IgD-negative memory B cell (primary cell): Measurements from ENCODE around the gene STAMBPL1. TPM values are rescaled to one million over a fixed set of nuclear protein-coding genes. Genes with fewer than 3 reads are reported as not detected.
A peak's percentile ranks its signal among the peaks of the same experiment; 100 is the strongest.

Source experiments
- H3K27ac Mint-ChIP-seq, 3 donors: one replicate each; pipeline ENCODE4 v1.8.0; 2020 to 2022; ENCODE audit warnings: mild to moderate bottlenecking in 3 of 3, mixed read lengths in 3 of 3, moderate library complexity in 1 of 3
- H3K27me3 Mint-ChIP-seq: one replicate; pipeline ENCODE4 v1.8.0; 2021; ENCODE audit warnings: mixed read lengths
- H3K36me3 Mint-ChIP-seq: one replicate; pipeline ENCODE4 v1.8.0; 2020; ENCODE audit warnings: mild to moderate bottlenecking, mixed read lengths
- H3K4me1 Mint-ChIP-seq, 3 donors: one replicate each; pipeline ENCODE4 v1.8.0; 2020 to 2022; ENCODE audit warnings: mixed read lengths in 3 of 3, mild to moderate bottlenecking in 1 of 3
- H3K4me3 Mint-ChIP-seq, 4 donors: one replicate each; pipeline ENCODE4 v1.8.0; 2020 to 2022; ENCODE audit warnings: mild to moderate bottlenecking in 4 of 4, mixed read lengths in 4 of 4, moderate library complexity in 3 of 4
- H3K9me3 Mint-ChIP-seq, 3 donors: one replicate each; pipeline ENCODE4 v1.8.0; 2020 to 2021; ENCODE audit warnings: mixed read lengths in 3 of 3, mild to moderate bottlenecking in 1 of 3
- polyA plus RNA-seq: library from polyadenylated mRNA; unstranded; fragments of 300-500 nt; fragmentation: Illumina TruSeq; gene quantifications from one replicate; pipeline ENCODE4 v1.2.3, GENCODE V29; 2021

The STAMBPL1 gene
- polyA plus RNA-seq, 1 donor from 2014 or later: 19.0 TPM

DNA sequence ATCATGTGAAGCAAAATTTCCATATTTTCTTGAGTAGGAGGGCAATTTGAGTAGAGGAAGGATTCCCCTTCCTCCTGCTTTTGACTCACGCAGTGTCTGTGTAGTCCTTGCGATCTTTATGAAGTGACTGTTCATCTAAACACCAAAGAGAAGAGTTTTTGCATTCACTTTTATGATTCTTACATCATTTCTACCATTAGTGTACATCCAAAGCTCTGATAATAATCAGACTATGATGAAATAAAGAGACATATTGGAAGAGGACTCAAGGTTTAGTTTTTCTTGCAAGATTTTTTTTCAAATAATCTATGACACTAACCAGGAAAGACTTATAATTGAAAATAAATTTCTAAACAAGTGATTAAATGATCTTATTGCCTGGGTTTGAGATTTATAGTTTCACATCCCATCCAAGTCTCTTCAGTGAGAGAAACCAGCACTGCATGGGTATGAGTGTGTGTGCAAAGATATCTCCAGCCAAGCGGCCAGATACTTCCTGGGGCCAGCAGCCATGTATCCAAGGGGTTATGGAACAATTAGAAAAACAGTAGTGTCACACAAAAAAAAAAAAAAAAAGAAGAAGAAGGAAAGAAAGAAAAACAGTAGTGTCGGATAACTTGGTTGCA lies 74.5 kb downstream of the STAMBPL1 start:
- Mint-ChIP-seq H3K27me3 (no peaks in the 10 kb centered on the region), H3K9me3 (peaks cover 0 to 2% (median 0%) of the 10 kb centered on the region in 3 donors), H3K36me3 (peaks cover 8% of the 10 kb centered on the region), H3K27ac (no peak overlapping the region), H3K4me3 (no peak overlapping the region), H3K4me1 (peaks cover 0 to 2% (median 0%) of the 10 kb centered on the region in 3 donors)

DNA sequence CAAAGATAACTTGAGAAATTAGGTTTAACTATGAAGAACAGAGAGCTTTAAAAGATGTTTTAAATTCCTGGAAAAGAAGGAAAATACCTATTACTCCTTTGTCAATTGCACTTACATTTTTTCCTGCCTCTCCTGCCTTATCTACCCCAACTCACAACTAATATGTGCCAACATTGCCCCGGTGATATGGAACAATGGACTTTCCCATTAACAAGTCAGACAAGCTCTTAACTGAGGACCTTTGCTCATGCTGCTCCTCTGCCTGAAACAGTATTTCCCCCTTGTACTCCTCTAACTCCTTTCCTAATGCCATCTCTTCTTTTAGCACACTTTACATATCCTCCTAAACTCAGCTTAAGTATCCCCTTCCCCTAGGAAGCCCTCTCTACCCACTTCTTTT lies 77.3 kb downstream of the STAMBPL1 start:
- peaks cover 8% of the 10 kb centered on the region for H3K36me3 Mint-ChIP-seq
- peak overlapping the region in 1 of 3 donors; percentile 25 for H3K27ac Mint-ChIP-seq
- peaks cover 0 to 2% (median 0%) of the 10 kb centered on the region in 3 donors for H3K4me1 Mint-ChIP-seq

DNA sequence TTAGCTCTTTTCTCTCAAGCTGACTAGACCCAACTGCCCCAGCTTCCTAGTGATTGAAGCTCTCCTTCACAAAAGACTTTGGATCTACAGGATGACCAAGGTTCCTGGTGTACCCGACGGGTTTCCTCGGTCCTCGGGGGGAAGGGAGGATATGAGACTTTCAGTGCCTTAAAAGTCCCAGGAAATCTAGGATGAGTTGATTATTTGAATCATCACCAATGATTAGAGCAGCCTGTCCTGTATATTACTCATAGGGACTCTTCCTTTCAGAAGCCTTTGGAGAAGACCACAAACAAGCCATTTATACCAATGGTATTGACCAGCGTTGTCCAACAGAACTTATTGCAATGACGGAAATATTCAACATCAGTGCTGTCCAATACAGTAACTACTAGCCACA lies 78.7 kb downstream of the STAMBPL1 start:
- Mint-ChIP-seq H3K27me3 (no peaks in the 10 kb centered on the region), H3K36me3 (peaks cover 6% of the 10 kb centered on the region), H3K4me1 (no peaks in the 10 kb centered on the region), H3K27ac (no peak overlapping the region), H3K9me3 (peaks cover 0 to 2% (median 0%) of the 10 kb centered on the region in 3 donors), H3K4me3 (no peak overlapping the region)

More for the DNA sequence above, 77.3 kb downstream of the STAMBPL1 start:
- Mint-ChIP-seq H3K4me3 (no peak overlapping the region), H3K27me3 (no peaks in the 10 kb centered on the region), H3K9me3 (peaks cover 0 to 2% (median 0%) of the 10 kb centered on the region in 3 donors)

GRCh38 chr10:88960802-88961201 lies 80.8 kb downstream of the STAMBPL1 start:
- no peaks in the 10 kb centered on the region for H3K4me1 Mint-ChIP-seq
- peak overlapping the region in 1 of 3 donors; percentile 73 for H3K27ac Mint-ChIP-seq
- H3K27me3 Mint-ChIP-seq: no peaks in the 10 kb centered on the region
- H3K9me3 Mint-ChIP-seq: no peaks in the 10 kb centered on the region
- no peak overlapping the region for H3K4me3 Mint-ChIP-seq
- H3K36me3 Mint-ChIP-seq: no peaks in the 10 kb centered on the region

DNA sequence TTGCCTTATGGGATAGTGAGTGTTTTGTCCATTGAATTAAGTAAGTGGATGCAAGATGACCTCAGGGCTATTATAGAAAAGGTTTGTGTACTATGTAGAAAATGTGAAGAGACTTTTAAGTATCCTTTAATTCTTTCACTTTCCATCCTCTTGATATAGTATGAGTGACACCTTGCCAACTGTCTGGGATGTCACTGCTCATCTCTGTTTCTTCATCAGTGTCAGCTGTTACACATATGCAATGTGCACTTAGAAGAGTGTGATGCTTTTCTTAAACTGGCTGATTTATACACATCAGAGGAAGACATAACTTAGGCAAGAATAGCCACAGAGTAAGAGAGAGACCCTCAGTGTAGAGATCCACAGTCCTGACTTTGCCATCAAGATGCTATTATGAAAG lies 81.2 kb downstream of the STAMBPL1 start:
- Mint-ChIP-seq H3K4me3 (no peak overlapping the region), H3K36me3 (no peaks in the 10 kb centered on the region), H3K4me1 (no peaks in the 10 kb centered on the region), H3K27ac (no peak overlapping the region), H3K27me3 (no peaks in the 10 kb centered on the region), H3K9me3 (no peaks in the 10 kb centered on the region)

- no peak overlapping the region for H3K27ac Mint-ChIP-seq
- no peak overlapping the region for H3K4me3 Mint-ChIP-seq
- no peaks in the 10 kb centered on the region for H3K27me3 Mint-ChIP-seq
- H3K9me3 Mint-ChIP-seq: no peaks in the 10 kb centered on the region
- no peaks in the 10 kb centered on the region for H3K4me1 Mint-ChIP-seq
- no peaks in the 10 kb centered on the region for H3K36me3 Mint-ChIP-seq
Observed at GRCh38 chr10:88962336-88962735, 82.3 kb downstream of the STAMBPL1 start.

- Mint-ChIP-seq H3K27ac (no peak overlapping the region), H3K4me1 (no peaks in the 10 kb centered on the region), H3K36me3 (no peaks in the 10 kb centered on the region), H3K4me3 (no peak overlapping the region), H3K9me3 (no peaks in the 10 kb centered on the region), H3K27me3 (no peaks in the 10 kb centered on the region)
Observed at GRCh38 chr10:88963318-88963717, 83.3 kb downstream of the STAMBPL1 start.

GRCh38 chr10:88964360-88964759 lies 84.3 kb downstream of the STAMBPL1 start:
- Mint-ChIP-seq H3K4me3 (no peak overlapping the region), H3K4me1 (no peaks in the 10 kb centered on the region), H3K27ac (no peak overlapping the region), H3K9me3 (no peaks in the 10 kb centered on the region), H3K36me3 (no peaks in the 10 kb centered on the region), H3K27me3 (no peaks in the 10 kb centered on the region)

DNA sequence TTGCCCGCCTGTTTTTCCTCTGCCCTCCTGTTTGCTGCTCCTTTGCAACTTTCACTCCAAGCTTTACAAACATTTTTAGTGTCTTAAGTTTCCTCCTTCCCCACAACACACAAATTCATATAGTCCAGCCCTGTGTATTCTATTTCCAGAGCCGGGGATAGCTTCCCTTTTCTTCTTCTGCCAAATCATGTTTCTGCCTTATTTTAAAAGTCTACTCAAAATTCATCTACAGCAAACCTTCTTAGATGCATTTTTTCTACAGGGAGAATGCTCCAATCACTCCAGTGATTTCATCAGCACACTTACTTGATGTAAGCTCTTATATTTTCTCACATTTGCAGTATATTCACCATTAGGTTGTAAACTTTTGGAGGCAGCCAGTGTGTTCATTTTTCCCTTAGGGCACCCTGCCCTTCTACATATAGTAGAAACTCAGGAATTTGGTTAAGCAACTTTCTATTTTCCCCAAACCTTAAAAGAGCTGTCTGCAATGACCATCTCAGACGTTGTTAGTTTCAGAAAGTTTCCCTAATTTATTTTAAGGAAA lies 84.9 kb downstream of the STAMBPL1 start:
- H3K4me3 Mint-ChIP-seq: no peak overlapping the region
- H3K27ac Mint-ChIP-seq: no peak overlapping the region
- H3K9me3 Mint-ChIP-seq: no peaks in the 10 kb centered on the region
- H3K4me1 Mint-ChIP-seq: no peaks in the 10 kb centered on the region
- no peaks in the 10 kb centered on the region for H3K27me3 Mint-ChIP-seq
- H3K36me3 Mint-ChIP-seq: no peaks in the 10 kb centered on the region

DNA sequence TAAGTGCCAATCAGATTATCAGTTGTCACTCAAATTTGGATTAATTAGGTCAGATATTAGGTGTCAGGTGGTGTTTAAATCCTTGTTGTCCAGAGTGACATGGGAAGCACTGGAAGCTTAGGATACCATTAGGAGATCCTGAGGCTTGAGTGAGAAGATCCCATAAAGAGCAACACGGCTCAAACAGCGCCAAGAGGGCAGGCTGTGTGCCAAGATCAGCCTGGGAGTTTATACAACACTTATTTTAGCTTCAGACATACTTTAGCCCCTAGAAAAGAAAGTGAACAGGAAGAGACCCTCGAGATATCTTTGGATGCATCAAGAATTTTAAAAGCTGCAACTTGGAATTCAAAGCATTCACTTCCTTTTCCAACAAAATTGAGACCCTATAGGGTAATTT lies 86.8 kb downstream of the STAMBPL1 start:
- Mint-ChIP-seq H3K4me3 (no peak overlapping the region), H3K4me1 (no peaks in the 10 kb centered on the region), H3K36me3 (no peaks in the 10 kb centered on the region), H3K27ac (peak overlapping the region in 1 of 3 donors; percentile 82), H3K27me3 (no peaks in the 10 kb centered on the region), H3K9me3 (no peaks in the 10 kb centered on the region)

DNA sequence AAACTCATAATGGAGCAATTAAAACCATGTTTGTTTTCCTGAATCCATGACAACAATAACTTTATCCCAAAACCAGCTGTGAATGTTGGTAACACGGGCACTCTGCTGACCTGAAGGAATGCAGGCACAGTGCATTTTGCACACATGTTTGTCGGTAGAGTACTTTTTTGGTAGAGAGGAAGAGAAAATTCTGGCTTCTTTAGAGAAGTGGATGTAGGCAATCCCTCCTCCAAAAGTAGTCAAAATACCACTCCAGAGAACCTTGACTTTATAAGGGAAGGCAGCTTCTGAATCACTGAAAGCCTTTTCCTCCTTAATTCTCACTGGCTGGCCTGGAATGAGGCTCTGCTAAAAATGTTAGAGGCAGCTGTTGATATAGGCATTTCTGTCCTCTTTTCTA lies 88.3 kb downstream of the STAMBPL1 start:
- H3K27me3 Mint-ChIP-seq: no peaks in the 10 kb centered on the region
- H3K27ac Mint-ChIP-seq: no peak overlapping the region
- peaks cover 0 to 2% (median 0%) of the 10 kb centered on the region in 3 donors for H3K4me1 Mint-ChIP-seq
- H3K4me3 Mint-ChIP-seq: no peak overlapping the region
- H3K36me3 Mint-ChIP-seq: no peaks in the 10 kb centered on the region
- H3K9me3 Mint-ChIP-seq: no peaks in the 10 kb centered on the region

- Mint-ChIP-seq H3K27ac (no peak overlapping the region), H3K4me1 (peaks cover 6 to 14% (median 7%) of the 10 kb centered on the region in 3 donors), H3K36me3 (no peaks in the 10 kb centered on the region), H3K4me3 (no peak overlapping the region), H3K27me3 (no peaks in the 10 kb centered on the region), H3K9me3 (no peaks in the 10 kb centered on the region)
Observed at GRCh38 chr10:88971221-88972061, 91.4 kb downstream of the STAMBPL1 start.

Other genes with a start within 250 kb of the STAMBPL1 start
- not detected for gene LIPF, start 215.8 kb upstream of the STAMBPL1 start, polyA plus RNA-seq
- gene LIPK, start 174.0 kb upstream of the STAMBPL1 start, polyA plus RNA-seq: not detected
- 0.31 TPM for gene LIPN, start 120.2 kb upstream of the STAMBPL1 start, polyA plus RNA-seq
- gene LIPM, start 77.5 kb upstream of the STAMBPL1 start, polyA plus RNA-seq: not detected
- not detected for gene ANKRD22, start 28.4 kb upstream of the STAMBPL1 start, polyA plus RNA-seq
- 9.4 TPM for gene ACTA2, start 72.5 kb downstream of the STAMBPL1 start, polyA plus RNA-seq
- 11.1 TPM for gene FAS, start 110.6 kb downstream of the STAMBPL1 start, polyA plus RNA-seq